SU-DHL-6 (cell line): ENCODE data around the gene ZNF688.

Experiments
- CTCF ChIP-seq: fragments of 200-600 bp; sonication (generic); IDR thresholded peaks from one replicate; pipeline ENCODE4 v1.5.1; 2017; ENCODE audit warnings: antibody characterized with exemption, mild to moderate bottlenecking, low read length, moderate library complexity; ENCODE audit not compliant: insufficient read depth, poor library complexity, severe bottlenecking
- EZH2phosphoT487 ChIP-seq: fragments of 200-600 bp; sonication (generic), shearing (Covaris generic); conservative IDR thresholded peaks from 2 replicates; pipeline ENCODE4 v1.6.1; 2018; ENCODE audit warnings: mild to moderate bottlenecking, antibody characterized with exemption, low read length, moderate library complexity, mixed read lengths

- TF ChIP-seq CTCF (no peak), EZH2phosphoT487 (no peak)
These were observed 15.4 kb downstream of the ZNF688 start for GRCh38 chr16:30556125-30556473.
